NT2/D1 (cell line): ENCODE results near the gene HECW1.

ENCODE experiments used
- YY1 ChIP-seq: IDR thresholded peaks from 2 replicates; pipeline ENCODE4 v1.6.1; 2011; ENCODE audit not compliant: insufficient read length, insufficient read depth
- ZNF274 ChIP-seq: IDR thresholded peaks from 2 replicates; pipeline ENCODE4 v1.6.1; 2011; ENCODE audit warnings: mild to moderate bottlenecking, low read depth, low read length

GRCh38 chr7:43484678-43485395 is 372.4 kb downstream of the HECW1 start:
- TF ChIP-seq YY1 (no peak), ZNF274 (no peak)
